Middle frontal gyrus (tissue), 1 donor: ENCODE results near the gene ANXA9.
A peak's percentile ranks its signal among the peaks of the same experiment; 100 is the strongest.

ENCODE experiments used
- DNase-seq: peaks from one replicate; pipeline ENCODE4 v3.0.0-alpha.2; 2015; ENCODE audit warnings: low spot score; ENCODE audit errors: extremely low spot score

The ANXA9 gene

GRCh38 chr1:150974580-150975478 is 7.3 kb upstream of the ANXA9 start, which contains the start of gene CERS2:
Gene CERS2 (minus strand): TSS chr1:150974835. CDS start chr1:150969090, 5,745 bp downstream.
- no peak for DNase-seq

- no peak for DNase-seq
These were observed 5.7 kb upstream of the ANXA9 start for GRCh38 chr1:150976401-150976821.

- no peak for DNase-seq
These were observed 5.0 kb upstream of the ANXA9 start for GRCh38 chr1:150976879-150977694.

GRCh38 chr1:150979092-150980056 is 2.7 kb upstream of the ANXA9 start:
- peak; percentile 86 for DNase-seq

- DNase-seq = no peak
These were observed 801 bp upstream of the ANXA9 start for GRCh38 chr1:150981177-150981804.

- no peak for DNase-seq
These were observed 3.2 kb downstream of the ANXA9 start for GRCh38 chr1:150985179-150985825.

- DNase-seq = no peak
These were observed 5.8 kb downstream of the ANXA9 start for GRCh38 chr1:150987924-150988323.

- no peak for DNase-seq
These were observed 10.5 kb downstream of the ANXA9 start for GRCh38 chr1:150992626-150993025.

- no peak for DNase-seq
These were observed 12.2 kb downstream of the ANXA9 start for GRCh38 chr1:150994248-150994647.

- no peak for DNase-seq
These were observed 13.4 kb downstream of the ANXA9 start for GRCh38 chr1:150995460-150995859.

- no peak for DNase-seq
These were observed 13.8 kb downstream of the ANXA9 start for GRCh38 chr1:150995896-150996295.

- DNase-seq = no peak
These were observed 15.2 kb downstream of the ANXA9 start for GRCh38 chr1:150997126-150997872.

- no peak for DNase-seq
These were observed 15.9 kb downstream of the ANXA9 start for GRCh38 chr1:150997949-150998348.

- DNase-seq = no peak
These were observed 17.1 kb downstream of the ANXA9 start for GRCh38 chr1:150999051-150999674.

GRCh38 chr1:150999926-151000325 is 17.8 kb downstream of the ANXA9 start:
- DNase-seq = no peak

GRCh38 chr1:151000408-151000807 is 18.3 kb downstream of the ANXA9 start:
- no peak for DNase-seq

- no peak for DNase-seq
These were observed 19.5 kb downstream of the ANXA9 start for GRCh38 chr1:151001602-151002001.

GRCh38 chr1:151002051-151002450 is 20.0 kb downstream of the ANXA9 start:
- DNase-seq = no peak

- no peak for DNase-seq
These were observed 20.5 kb downstream of the ANXA9 start for GRCh38 chr1:151002611-151003010.
